ENCODE measurements around the gene HABP4. TPM values are rescaled to one million over a fixed set of nuclear protein-coding genes. Genes with fewer than 3 reads are reported as not detected.

HABP4 gene
- total RNA-seq, 4 donors from 2014 or later, result 9.2 to 23.4 (median 14.2) TPM

DNA sequence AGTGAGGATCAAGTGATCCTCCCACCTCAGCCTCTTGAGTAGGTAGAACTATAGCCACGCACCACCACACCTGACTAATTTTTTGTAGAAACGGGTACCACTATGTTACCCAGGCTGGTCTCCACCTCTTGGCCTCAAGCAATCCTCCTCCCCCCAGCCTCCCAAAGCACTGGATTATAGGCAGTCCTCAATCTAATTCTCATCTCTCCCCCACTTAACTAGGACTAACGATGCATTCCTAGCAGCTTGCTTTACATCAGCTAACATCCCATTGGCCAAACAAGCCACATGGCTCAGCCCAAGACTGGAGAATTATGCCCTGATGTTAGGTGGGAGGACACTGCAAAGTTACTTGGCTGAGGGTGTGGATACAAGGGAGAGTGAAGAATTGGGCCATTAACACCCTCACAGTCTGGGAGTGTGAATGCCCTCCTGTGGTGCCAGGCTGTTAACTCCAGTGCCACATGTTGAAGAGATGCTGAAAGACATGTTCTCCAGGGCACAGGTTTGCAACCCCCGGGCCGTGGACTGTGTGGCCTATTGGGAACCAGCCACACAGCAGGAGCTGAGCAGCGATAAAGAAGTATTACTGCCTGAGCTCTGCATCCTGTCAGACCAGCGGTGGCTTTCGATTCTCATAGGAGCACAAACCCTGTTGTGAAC is 26.5 kb upstream of the HABP4 start:
- TF ChIP-seq CTCF (IDR thresholded peaks at IDR 0.05), result no peak
- DNase-seq (ENCODE audit: low spot score), result no peak
- no peak for ATAC-seq (ENCODE audit: low FRiP score)

GRCh38 chr9:96423985-96424336 is 26.0 kb upstream of the HABP4 start:
- TF ChIP-seq CTCF (IDR thresholded peaks at IDR 0.05), result no peak
- ATAC-seq (ENCODE audit: low FRiP score) (no peak), DNase-seq (ENCODE audit: low spot score) (no peak)

DNA sequence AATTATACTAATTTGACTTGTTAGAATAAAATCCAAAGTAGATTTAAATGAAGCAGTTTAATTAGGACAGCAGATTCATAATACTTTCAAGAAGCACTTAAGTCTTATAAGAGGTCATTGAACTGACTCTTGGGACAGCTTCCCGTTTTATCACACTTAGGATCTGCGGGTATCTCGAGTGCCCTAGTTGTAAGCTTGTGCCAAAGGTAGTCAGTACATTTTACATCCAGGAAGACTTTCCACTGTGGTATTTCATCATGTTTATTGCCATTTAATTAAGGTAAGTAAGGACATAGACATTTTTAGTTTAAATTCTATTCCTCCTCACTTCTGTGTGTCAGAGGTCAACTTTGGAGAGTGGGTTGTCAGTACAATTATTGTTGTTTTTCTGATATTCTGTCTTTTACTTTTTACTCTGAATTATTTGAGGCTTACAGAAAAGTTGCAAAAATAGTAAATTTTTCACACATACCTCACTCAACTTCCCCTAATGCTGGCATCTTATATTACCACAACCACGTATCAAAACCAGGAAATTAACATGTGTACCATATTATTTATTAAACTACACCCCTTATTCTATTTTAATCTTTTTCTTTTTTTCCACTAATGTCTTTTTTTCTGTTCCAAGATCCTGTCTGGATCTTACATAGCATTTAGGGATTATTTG is 24.3 kb upstream of the HABP4 start:
- TF ChIP-seq CTCF (IDR thresholded peaks at IDR 0.05), result no peak
- DNase-seq (ENCODE audit: low spot score) (no peak), ATAC-seq (ENCODE audit: low FRiP score) (no peak)

DNA sequence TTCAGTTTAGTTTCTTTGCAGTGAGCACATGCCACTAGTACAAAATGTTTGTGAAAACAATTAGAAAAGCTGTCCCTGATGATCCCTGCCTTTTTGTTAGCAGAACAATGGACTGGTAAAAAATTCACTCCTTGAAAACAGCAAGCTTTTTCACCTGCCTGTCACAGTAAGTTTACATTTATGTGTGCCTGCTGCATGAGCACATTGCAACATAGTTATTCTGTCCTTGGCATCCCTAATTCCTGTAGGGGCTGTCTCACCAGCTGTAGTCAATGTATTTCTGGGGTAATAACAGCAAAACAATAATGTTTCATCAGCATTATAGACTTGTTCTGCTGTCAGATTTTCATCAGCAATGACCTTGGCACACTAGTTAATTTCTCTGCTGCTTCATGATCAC is 20.2 kb upstream of the HABP4 start:
- DNase-seq (ENCODE audit: low spot score) (no peak), ATAC-seq (ENCODE audit: low FRiP score) (no peak)
- no peak for TF ChIP-seq CTCF (IDR thresholded peaks at IDR 0.05)

- DNase-seq (ENCODE audit: low spot score) (no peak), ATAC-seq (ENCODE audit: low FRiP score) (no peak)
- no peak for TF ChIP-seq CTCF (IDR thresholded peaks at IDR 0.05)
Observed at GRCh38 chr9:96430377-96430776, 19.6 kb upstream of the HABP4 start.

DNA sequence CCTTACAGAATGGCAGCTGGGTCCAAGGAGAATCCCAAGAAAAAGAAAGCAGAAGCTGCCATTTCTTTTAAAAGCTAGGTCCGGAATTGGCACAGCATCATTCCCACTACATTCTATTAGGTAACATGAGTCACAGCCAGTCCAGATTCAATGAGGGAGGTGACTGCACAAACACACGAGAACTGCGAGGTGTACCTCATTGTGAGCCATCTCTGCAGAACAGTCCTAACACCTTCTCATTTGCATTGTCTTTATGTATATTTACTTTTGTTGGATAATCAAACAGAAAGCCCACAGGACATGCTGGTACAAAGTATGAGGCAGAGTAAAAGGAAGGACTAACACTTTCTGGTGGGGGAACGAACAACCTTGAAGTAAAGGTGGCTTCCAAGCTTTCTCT is 14.6 kb upstream of the HABP4 start:
- DNase-seq (ENCODE audit: low spot score) (no peak), ATAC-seq (ENCODE audit: low FRiP score) (no peak)
- TF ChIP-seq CTCF (IDR thresholded peaks at IDR 0.05), result no peak

- DNase-seq (ENCODE audit: low spot score) (no peak), ATAC-seq (ENCODE audit: low FRiP score) (no peak)
- no peak for TF ChIP-seq CTCF (IDR thresholded peaks at IDR 0.05)
Observed at GRCh38 chr9:96436063-96436455, 13.9 kb upstream of the HABP4 start.

Data from omental fat pad (tissue), 4 donors.